Measurements from ENCODE around the gene PIK3C2G.
"Not testable (repeated sequence)": the region's sequence is repeated elsewhere in the genome, so short reads cannot be mapped to it uniquely, and the experiment has no call there.

The PIK3C2G gene, protein sequence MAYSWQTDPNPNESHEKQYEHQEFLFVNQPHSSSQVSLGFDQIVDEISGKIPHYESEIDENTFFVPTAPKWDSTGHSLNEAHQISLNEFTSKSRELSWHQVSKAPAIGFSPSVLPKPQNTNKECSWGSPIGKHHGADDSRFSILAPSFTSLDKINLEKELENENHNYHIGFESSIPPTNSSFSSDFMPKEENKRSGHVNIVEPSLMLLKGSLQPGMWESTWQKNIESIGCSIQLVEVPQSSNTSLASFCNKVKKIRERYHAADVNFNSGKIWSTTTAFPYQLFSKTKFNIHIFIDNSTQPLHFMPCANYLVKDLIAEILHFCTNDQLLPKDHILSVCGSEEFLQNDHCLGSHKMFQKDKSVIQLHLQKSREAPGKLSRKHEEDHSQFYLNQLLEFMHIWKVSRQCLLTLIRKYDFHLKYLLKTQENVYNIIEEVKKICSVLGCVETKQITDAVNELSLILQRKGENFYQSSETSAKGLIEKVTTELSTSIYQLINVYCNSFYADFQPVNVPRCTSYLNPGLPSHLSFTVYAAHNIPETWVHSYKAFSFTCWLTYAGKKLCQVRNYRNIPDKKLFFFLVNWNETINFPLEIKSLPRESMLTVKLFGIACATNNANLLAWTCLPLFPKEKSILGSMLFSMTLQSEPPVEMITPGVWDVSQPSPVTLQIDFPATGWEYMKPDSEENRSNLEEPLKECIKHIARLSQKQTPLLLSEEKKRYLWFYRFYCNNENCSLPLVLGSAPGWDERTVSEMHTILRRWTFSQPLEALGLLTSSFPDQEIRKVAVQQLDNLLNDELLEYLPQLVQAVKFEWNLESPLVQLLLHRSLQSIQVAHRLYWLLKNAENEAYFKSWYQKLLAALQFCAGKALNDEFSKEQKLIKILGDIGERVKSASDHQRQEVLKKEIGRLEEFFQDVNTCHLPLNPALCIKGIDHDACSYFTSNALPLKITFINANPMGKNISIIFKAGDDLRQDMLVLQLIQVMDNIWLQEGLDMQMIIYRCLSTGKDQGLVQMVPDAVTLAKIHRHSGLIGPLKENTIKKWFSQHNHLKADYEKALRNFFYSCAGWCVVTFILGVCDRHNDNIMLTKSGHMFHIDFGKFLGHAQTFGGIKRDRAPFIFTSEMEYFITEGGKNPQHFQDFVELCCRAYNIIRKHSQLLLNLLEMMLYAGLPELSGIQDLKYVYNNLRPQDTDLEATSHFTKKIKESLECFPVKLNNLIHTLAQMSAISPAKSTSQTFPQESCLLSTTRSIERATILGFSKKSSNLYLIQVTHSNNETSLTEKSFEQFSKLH (N-terminal part only)

DNA sequence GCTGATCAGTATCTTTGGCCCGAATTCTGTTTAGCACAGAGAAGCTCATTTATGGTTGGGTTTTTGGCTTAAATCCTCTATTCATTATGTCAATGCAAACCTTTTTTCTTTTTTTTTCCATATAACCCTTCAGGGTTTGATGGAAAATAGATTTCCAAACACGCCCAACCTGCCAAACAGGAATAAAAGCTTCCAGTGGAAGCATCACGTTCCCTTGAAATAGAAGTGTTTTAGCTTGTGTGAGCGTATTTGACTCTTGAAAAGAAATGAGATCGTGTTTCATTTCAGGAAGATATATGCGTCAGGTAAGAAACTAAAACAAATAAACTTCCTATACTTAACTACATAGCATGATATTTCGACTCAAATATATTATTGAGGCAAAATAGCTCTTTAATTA is at the start of gene PIK3C2G:
PIK3C2G (plus strand) TSS at position 246 of the 400 bp plus-strand sequence. CDS start 20,564 bp downstream, outside the sequence.
- DNase-seq: no peak

DNA sequence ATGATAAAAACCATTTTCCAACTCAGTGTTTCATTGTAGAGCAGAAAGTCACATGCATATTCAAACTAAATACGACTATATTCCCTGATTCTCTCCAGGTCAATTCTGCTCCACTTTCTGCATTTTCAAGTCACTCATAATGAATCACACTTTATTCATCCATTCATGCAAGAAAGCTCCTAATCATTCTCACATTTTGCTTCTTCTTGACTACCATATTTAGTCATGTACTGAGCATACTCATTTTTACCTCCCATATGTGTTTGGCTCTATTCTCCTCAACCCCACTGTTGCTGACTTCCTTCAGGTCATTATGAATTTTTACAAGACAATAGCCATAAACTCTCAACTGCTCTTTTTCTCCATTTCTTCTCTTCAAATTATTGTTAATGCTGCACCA is 43.4 kb upstream of the PIK3C2G start:
- DNase-seq: no peak

DNA sequence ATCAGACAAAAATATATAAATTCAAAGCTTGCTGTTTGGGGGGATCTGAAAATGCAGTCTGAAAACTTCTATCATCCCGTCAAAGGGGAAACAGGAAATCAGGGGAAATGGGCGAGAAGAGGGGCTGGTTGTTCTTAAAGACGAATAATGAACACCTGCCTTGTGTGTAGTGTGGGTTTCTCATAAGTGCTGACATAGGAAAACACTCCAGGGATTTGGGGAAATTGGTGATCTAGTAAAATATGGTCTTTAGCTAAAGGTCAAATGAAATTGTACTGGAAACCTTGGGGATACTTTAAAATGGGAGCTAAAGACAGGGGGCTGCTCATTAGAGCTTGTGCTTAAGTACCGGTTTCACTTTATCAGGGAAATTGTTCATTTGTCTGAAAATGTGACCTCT is 39.6 kb upstream of the PIK3C2G start:
- DNase-seq: no peak

DNA sequence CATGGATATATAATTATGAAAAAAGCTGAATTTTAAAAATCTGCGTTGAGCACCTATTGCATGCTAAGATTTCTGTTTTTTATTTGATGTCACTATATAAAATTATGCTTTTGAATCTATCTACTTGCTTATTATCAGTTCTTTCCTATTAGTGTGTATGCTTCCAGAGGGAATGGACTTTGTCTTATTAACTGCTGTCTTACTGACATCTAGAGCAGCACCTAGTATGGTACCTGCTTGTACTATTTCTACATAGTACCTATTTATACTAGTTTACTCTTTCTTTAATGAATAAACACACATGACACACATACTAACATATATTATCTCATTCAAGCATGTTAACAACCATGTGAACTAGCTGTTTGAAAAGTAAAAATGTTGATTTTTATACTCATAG is 38.6 kb upstream of the PIK3C2G start:
- no peak for DNase-seq

DNA sequence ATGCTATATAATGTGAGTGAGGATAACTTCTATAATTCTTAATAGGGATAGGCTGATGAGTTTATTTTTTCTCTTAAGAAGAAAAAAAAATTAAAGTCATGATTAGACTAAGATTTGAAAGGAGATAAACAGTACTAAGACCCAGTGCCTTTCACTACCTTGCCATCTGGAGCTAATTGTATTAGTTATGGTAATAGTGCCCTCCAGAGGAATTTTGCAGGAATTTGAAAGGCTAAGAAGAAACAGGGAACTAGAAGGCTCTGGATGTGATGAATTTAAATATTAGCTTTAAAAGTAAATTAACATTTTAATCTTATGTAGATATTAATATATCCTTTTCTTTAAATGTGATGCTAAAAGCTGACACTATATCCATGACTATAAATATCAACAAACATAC is 36.6 kb upstream of the PIK3C2G start:
- DNase-seq: no peak

DNA sequence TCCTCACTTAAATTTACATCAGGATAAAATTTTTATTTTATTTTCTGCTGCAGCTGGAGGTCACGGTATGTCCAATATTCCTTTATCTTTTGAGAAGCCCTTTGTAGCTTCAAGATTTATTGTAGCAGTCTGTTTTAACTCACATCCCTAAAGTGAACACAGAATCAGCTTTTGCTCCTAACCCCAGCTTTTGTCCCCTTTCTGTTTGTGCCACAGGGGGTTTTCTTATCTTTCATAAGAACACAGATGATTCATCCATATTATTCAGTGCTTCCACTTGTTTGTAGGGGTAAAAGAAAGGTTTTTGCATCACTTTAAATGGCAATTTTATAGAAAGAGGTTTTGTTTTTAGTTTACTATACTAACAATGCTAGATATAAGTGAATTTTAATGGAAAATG is 21.8 kb upstream of the PIK3C2G start:
- no peak for DNase-seq

DNA sequence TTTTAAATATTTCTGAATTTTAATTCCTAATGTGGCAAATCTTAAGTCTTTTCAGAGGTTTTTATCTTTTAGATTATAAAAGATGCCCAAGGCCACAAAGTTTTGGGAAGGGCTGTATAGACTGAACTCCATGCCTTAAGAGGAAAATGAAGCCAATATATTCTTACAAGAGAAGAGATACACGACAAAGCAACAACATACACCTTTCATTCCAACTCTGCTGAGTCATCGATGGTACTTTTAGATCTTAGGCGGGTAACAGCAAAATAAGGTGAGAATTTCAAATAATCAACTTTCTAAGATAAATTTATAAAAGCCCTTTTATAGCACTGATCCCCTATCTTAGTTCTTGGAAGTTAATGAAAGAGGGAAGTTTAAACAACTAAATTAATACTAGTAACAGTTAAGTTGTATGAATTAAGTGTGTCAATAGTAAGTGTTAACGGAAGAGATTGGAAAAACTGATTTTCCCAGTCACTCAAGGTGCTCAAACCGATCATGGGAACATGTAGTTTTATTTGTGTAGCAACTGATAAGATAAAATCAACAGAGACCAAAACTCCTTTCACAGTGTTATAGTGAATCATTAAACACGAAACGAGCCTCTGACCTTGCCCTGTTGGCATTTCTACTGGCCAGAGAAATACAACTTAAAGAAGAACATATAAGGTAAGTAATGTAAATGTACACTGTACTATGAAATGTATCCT is 18.8 kb upstream of the PIK3C2G start:
- DNase-seq: no peak

DNA sequence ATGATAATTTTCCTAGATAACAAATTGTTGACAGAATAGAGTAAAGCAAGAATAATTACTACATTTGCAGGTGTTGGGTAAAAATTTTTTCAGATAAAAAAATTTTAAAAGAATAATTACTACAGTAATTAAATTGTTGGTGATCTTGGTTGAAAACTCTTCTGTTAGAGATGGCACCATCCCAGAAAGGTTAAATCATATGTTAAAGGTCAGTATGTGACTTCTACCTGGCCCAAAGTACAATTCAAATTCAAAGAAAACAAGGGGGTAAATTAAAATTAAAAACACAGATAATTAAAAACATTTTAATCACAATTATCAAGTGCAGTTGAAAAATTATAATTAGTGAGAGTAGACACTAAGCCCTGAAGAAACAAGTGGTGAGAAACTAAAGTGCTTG is 18.1 kb upstream of the PIK3C2G start:
- no peak for DNase-seq

DNA sequence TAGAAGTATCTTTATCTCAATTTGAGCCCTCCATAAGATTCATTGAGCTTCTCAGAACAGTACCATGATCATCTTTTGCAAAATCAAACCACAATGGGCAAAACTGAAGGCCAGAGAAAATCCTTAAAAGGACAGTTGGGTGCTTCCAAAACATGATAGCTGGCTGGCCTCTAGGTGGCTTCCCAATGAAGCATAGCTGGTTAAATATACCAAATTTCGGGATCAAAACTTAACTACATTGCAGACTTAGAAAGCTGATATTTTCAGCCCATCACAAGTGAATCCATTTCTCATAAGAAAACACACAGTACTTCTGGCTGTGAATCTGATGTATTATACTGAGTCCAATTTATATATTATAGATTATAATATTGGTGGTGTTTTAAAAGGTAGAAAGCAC is 15.3 kb upstream of the PIK3C2G start:
- no peak for DNase-seq

DNA sequence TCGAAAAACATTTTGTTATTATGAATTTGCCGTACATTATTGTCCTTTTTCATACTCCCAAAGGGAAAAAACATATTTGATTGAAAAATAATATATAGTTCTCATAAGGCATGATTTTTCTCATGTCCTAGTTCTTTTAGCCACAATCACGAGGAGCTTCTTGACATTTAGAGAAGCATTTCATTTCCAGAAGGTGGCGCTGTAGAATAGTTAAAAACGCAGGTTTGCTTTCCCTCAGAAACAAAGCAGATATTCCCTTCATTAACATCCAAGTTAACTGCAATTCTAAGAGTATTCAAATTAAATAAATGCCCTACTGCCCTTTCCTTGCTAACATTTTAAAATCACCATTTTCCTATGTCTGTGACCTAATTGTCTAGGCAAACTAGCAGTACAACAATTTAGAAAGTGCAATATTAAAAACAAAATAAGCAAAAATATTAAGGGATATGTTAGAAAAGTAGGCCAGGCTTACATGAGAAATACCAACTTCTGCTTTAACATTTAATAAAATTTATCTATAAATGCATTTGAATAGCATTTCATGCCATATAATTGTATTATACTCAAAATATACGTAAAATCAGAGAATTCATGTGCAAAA is 10.9 kb upstream of the PIK3C2G start:
- DNase-seq: no peak

DNA sequence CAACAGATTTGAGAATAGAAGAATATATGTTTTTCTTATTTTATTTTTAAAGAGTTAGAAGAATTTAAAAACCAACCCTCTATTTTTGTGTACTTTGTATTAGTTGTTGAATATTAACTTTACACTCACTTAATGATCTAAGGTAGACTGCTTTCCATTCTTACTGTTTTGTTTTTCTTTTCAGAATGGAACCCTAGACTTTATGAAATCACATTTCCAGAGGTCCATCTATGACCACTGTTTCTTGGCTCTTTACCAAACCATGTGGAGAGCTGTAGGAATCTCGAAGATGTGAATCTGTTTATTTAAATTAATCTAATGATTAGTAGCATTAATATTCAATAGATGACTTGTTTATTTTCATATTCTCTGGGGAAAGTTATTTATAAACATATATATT is 7.2 kb upstream of the PIK3C2G start:
- no peak for DNase-seq

DNA sequence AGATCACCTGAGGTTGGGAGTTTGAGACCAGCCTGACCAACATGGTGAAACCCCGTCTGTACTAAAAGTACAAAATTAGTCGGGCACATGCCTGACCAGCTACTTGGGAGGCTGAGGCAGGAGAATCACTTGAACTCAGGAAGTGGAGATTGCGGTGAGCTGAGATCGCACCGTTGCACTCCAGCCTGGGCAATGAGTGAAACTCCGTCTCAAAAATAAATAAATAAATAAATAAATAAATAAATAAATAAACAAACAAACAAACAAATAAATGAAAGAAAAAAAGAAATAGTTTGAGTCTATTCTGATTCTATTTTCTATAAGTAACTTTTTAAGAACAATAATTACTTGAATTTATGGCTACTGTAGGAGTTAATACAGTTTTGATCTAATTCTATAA is 6.3 kb upstream of the PIK3C2G start:
- not testable (repeated sequence) for DNase-seq

DNA sequence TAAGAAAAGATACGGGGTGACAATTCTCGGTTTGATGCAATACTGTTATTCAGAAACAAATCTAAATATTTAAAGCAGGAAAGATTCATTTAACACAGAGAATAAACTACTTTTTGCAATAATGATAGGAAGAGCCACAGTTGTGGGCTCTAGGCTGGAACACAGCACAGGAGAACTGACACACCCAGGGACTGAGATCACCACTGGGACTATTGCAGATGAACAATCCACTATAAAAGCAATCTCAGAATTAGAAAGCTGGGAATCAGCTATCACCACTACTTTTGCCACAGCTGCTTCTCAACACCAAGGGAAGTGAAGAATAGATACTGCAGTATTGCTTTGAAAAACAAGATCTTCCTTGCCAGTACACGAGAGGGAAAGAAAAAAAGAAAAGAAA is 4.1 kb upstream of the PIK3C2G start:
- no peak for DNase-seq

DNA sequence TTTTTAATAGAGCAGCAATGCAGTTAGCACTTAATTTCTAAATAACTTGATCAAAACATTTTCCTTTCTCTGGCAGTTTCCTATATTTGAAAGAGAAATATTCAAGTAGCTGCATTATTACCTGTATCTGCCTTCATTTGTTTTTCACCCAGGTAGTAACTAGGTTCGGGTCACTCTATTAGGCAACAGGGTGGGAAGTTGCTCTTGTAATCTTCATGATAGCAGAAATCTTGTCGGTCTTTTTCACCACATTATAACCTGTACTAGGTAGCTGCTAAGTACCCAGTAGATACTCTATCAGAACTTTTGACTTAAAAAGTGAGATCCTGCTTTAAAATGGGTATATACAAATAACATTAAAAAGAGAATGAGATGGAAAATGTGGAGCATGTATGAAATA is 2.4 kb upstream of the PIK3C2G start:
- no peak for DNase-seq

DNA sequence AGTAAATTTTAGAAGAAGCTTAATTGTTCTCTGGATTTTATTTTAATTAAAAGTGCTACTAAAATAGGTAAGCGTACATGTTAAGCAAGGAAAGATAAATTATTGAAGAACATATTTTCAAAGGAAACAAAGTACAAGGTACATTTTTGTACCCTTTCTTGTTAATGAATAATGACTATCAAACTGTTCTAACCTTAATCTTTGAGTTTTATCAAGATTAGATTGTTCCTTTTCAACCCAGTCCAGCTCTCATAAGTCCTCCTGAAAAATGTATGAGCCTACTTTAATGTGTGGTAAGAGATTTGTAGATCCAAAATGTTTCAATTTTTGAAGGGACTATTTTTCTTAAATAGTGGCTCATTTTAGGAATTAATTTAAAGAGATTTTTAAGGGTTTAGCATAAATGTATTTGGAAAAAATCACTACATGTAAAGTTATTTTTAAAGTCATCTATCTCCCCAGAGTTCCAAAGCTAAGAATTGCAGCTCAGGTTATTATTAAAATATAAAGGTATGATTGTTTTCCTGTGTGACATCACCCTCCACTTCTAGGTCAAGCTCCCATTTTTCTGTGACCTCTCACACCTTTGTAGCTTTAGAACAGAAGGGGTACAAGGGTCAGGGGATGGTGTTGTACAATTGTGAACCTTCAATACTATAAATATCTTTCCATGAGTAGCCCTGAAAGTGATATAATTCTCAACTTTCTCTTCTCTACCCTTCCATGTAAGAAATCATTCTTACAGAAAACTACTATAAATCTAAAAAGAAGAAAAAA is 1.2 kb upstream of the PIK3C2G start:
- no peak for DNase-seq

DNA sequence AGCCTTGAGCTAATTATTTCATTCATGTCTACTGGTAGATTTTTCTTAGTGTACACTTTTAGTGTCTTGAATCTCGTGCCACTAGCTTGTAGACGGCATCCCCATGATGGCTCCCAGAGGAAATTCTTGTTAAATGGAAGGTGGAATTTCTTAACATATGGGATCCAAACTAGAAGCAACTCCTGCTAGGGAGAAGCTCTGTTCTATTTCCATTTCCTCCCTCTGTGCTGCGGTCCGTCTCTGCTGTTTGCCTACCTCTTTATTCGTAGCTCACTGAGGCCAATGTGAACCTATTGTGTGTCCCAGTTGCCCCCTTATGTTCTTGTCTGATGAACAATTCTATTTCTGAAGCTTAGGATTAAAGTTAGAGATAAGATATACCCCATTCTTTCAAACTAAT is 588 bp downstream of the PIK3C2G start:
- no peak for DNase-seq

DNA sequence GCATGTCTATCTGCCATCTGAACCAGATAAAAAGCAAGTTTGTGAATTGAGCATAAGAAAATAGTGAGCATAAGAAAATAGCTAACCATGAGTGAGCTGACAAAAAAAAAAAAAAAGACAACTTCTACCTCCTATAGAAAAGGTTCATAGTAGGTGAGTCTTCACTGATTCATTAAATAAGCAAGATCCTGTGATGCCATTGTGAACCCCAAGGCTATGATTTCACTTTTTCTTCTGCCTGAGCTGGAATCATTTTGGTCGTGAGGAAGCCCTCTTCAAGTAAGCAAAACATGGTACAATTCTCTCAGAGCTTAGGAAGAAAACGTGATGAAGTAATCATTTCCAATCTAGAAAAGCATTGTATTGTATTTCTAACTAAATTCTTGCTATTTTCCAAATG is 1.2 kb downstream of the PIK3C2G start:
- no peak for DNase-seq

DNA sequence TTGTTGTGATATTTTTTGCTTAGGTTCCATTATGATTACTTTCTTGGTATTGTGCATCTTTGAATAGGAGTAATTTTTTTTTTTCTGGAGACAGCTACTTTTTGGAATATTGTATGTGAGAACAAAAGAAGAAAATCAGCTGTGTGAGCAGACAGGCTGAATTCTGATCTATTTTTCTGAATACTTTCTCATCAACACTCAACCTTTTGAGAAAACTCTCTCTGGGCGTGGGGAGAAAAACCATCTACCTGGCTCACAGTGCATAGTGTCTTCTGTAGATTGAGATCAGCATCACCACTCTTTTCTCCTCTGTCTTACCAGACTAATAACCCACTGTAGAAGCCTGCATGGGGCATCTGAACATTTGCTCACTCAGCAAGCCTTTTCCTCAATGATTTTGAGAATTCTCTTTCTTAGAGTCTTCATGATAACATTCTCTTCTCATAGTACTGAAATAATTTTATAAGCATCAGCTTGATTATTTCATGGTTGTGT is 3.3 kb downstream of the PIK3C2G start:
- DNase-seq: no peak

DNA sequence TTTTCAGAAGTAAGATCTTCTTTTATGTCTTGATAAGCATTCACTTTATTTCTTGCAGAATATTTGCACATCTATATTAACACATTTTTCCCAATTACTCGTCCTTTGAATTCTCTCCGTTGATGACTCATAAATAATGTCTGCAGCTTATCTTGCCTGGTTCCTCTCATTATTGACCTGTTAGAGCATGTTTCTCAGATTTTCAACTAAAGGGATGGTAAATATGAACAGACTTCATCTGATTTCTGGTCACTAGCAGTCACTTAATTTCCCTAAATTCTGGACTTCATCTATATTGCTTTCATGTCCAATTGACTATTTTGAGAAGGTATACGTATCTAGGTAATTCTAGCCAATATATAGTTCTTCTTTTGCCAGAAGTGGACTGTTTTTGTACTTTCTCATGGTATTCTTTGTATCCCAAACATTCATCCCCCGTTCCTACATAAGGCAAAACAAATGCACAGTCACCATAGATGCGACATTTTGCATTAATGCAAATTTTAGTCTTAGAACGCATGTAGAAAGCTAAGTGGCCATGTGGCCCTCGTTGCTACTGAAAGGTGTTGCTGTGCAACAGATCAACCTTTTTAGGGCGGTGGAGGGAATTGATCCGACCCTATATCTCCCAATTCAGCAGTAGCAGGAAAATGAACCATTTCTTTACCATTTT is 6.2 kb downstream of the PIK3C2G start:
- no peak for DNase-seq

DNA sequence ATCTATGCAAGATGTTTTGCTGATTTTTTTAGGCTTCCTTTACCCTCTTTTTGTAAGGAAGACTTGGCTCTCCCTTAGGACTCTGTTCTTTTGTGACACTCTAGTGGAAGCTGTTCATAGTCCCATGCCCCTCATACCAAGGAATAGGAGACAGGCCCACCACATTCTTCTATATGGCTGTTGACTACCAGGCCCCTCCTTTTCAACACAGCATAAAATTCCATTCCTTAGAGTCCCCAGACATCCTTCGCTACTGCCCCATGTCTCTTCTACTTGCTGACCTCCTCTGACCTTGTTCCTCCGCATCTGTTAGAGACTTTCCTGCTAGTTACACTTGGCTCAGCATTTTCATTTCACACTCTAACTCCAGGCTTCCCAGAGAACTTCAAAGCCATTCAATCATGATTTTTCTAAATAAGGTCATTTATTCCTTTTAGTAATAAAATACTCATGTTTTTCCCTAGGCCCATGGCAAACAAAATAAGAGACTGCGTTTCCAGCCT is 9.7 kb downstream of the PIK3C2G start:
- no peak for DNase-seq
